H9 (cell line): ENCODE results near the gene GSG1L. TPM values are rescaled to one million over a fixed set of nuclear protein-coding genes. Genes with fewer than 3 reads are reported as not detected.
A peak's percentile ranks its signal among the peaks of the same experiment; 100 is the strongest.

Source experiments
- DNase-seq: peaks from one replicate; pipeline ENCODE4 v3.0.0-alpha.2; 2017
- H2AFZ ChIP-seq: one replicate; pipeline ENCODE4 v1.6.1; 2013; ENCODE audit warnings: mild to moderate bottlenecking, low read length, control low read depth, moderate library complexity
- H2AK5ac ChIP-seq: 2 replicates; pipeline ENCODE4 v1.6.1; 2013; ENCODE audit warnings: low read length, control low read depth, mixed read lengths; ENCODE audit not compliant: insufficient read length
- H2BK120ac ChIP-seq: one replicate; pipeline ENCODE4 v1.6.1; 2013; ENCODE audit warnings: low read depth, mild to moderate bottlenecking, low read length, control low read depth, inconsistent platforms; ENCODE audit not compliant: poor library complexity, severe bottlenecking
- H2BK12ac ChIP-seq: 2 replicates; pipeline ENCODE4 v1.6.1; 2013; ENCODE audit warnings: low read length, control low read depth, mixed read lengths, low read depth; ENCODE audit not compliant: insufficient read length
- H2BK15ac ChIP-seq: 2 replicates; pipeline ENCODE4 v1.6.1; 2013; ENCODE audit warnings: low read depth, low read length, control low read depth
- H2BK20ac ChIP-seq: one replicate; pipeline ENCODE4 v1.6.1; 2013; ENCODE audit warnings: low read depth, mild to moderate bottlenecking, low read length, control low read depth, inconsistent platforms; ENCODE audit not compliant: poor library complexity, severe bottlenecking
- H2BK5ac ChIP-seq: 2 replicates; pipeline ENCODE4 v1.6.1; 2013; ENCODE audit warnings: low read length, control low read depth, mixed read lengths; ENCODE audit not compliant: insufficient read length
- H3K14ac ChIP-seq: 2 replicates; pipeline ENCODE4 v1.6.1; 2013; ENCODE audit warnings: low read length, control low read depth; ENCODE audit not compliant: insufficient read depth
- H3K18ac ChIP-seq: 2 replicates; pipeline ENCODE4 v1.6.1; 2013; ENCODE audit warnings: low read depth, mild to moderate bottlenecking, mixed read lengths, low read length, control low read depth; ENCODE audit not compliant: insufficient read length
- H3K23ac ChIP-seq: 2 replicates; pipeline ENCODE4 v1.6.1; 2013; ENCODE audit warnings: low read length, control low read depth, mixed read lengths, low read depth; ENCODE audit not compliant: insufficient read length
- H3K23me2 ChIP-seq: 2 replicates; pipeline ENCODE4 v1.6.1; 2013; ENCODE audit warnings: low read depth, mild to moderate bottlenecking, mixed read lengths, low read length, control low read depth; ENCODE audit not compliant: insufficient read length, poor library complexity, severe bottlenecking
- H3K27ac ChIP-seq: 2 replicates; pipeline ENCODE4 v1.5.1; 2013; ENCODE audit warnings: low read length, control low read depth, mixed read lengths, low read depth; ENCODE audit not compliant: insufficient read length
- H3K27me3 ChIP-seq: 2 replicates; pipeline ENCODE4 v1.6.1; 2013; ENCODE audit warnings: low read length, control low read depth, inconsistent platforms; ENCODE audit not compliant: insufficient read depth
- H3K4ac ChIP-seq: 2 replicates; pipeline ENCODE4 v1.6.1; 2013; ENCODE audit warnings: low read depth, mild to moderate bottlenecking, control low read depth, inconsistent platforms, low read length, moderate library complexity
- H3K4me1 ChIP-seq: 2 replicates; pipeline ENCODE4 v1.6.1; 2013; ENCODE audit warnings: low read length, control low read depth, inconsistent platforms; ENCODE audit not compliant: insufficient read depth
- H3K4me2 ChIP-seq: 2 replicates; pipeline ENCODE4 v1.6.1; 2013; ENCODE audit warnings: low read length, control low read depth, mixed read lengths; ENCODE audit not compliant: insufficient read length, insufficient read depth
- H3K56ac ChIP-seq: 2 replicates; pipeline ENCODE4 v1.6.1; 2013; ENCODE audit warnings: low read depth, mild to moderate bottlenecking, mixed read lengths, low read length, control low read depth; ENCODE audit not compliant: insufficient read length
- H3K79me1 ChIP-seq: 2 replicates; pipeline ENCODE4 v1.6.1; 2013; ENCODE audit warnings: low read depth, mild to moderate bottlenecking, moderate library complexity, low read length, control low read depth, inconsistent platforms; ENCODE audit not compliant: insufficient read depth, poor library complexity, severe bottlenecking
- H3K79me2 ChIP-seq: 2 replicates; pipeline ENCODE4 v1.6.1; 2013; ENCODE audit warnings: low read length, control low read depth, inconsistent platforms; ENCODE audit not compliant: insufficient read depth
- H3K9ac ChIP-seq: 2 replicates; pipeline ENCODE4 v1.6.1; 2013; ENCODE audit warnings: low read length, control low read depth, mixed read lengths; ENCODE audit not compliant: insufficient read length; ENCODE audit errors: extremely low read depth
- H3K9me3 ChIP-seq: one replicate; pipeline ENCODE4 v1.6.1; 2013; ENCODE audit warnings: low read depth, low read length, inconsistent platforms; ENCODE audit not compliant: control insufficient read depth
- H3T11ph ChIP-seq: one replicate; pipeline ENCODE4 v1.6.1; 2013; ENCODE audit warnings: mild to moderate bottlenecking, low read length, control low read depth, inconsistent platforms
- H4K20me1 ChIP-seq: one replicate; pipeline ENCODE4 v1.6.1; 2013; ENCODE audit not compliant: control insufficient read depth, insufficient read length, insufficient read depth
- H4K5ac ChIP-seq: 2 replicates; pipeline ENCODE4 v1.6.1; 2013; ENCODE audit warnings: low read depth, mild to moderate bottlenecking, mixed read lengths, low read length, control low read depth; ENCODE audit not compliant: insufficient read length
- H4K8ac ChIP-seq: replicated peaks from 2 replicates; pipeline ENCODE4 v1.6.1; 2013; ENCODE audit warnings: low read length, control low read depth, mixed read lengths, low read depth; ENCODE audit not compliant: insufficient read length
- H4K91ac ChIP-seq: 2 replicates; pipeline ENCODE4 v1.6.1; 2013; ENCODE audit warnings: low read depth, mild to moderate bottlenecking, moderate library complexity, mixed read lengths, low read length, control low read depth; ENCODE audit not compliant: insufficient read length
- H3K27ac Mint-ChIP-seq, 3 experiments: 2 replicates in 2 of 3; 3 replicates in 1 of 3; pipeline ENCODE4 v1.8.0; 2020 to 2021; ENCODE audit warnings: mixed read lengths in 3 of 3, mild to moderate bottlenecking in 1 of 3, moderate library complexity in 1 of 3
- H3K27me3 Mint-ChIP-seq: 2 replicates; pipeline ENCODE4 v1.8.0; 2021; ENCODE audit warnings: low read depth, mild to moderate bottlenecking, moderate library complexity, mixed read lengths
- H3K36me3 Mint-ChIP-seq, 3 experiments: 2 replicates in 2 of 3; 3 replicates in 1 of 3; pipeline ENCODE4 v1.8.0; 2020 to 2021; ENCODE audit warnings: low read depth in 3 of 3, mixed read lengths in 3 of 3; ENCODE audit not compliant: insufficient read depth in 1 of 3
- H3K4me1 Mint-ChIP-seq, 2 experiments: 2 replicates each; pipeline ENCODE4 v1.8.0; 2020; ENCODE audit warnings: mixed read lengths in 2 of 2
- H3K4me3 Mint-ChIP-seq, 2 experiments: 2 replicates in 1 of 2; 3 replicates in 1 of 2; pipeline ENCODE4 v1.8.0; 2020 to 2021; ENCODE audit warnings: mild to moderate bottlenecking in 2 of 2, mixed read lengths in 2 of 2, moderate library complexity in 1 of 2
- H3K9me3 Mint-ChIP-seq, 2 experiments: 2 replicates in 1 of 2; 3 replicates in 1 of 2; pipeline ENCODE4 v1.8.0; 2020; ENCODE audit warnings: mild to moderate bottlenecking in 2 of 2, mixed read lengths in 2 of 2, moderate library complexity in 1 of 2
- CTCF ChIP-seq: fragments of 200-600 bp; sonication (generic); conservative IDR thresholded peaks from 3 replicates; pipeline ENCODE4 v1.8.0; 2021; ENCODE audit warnings: antibody characterized with exemption, mild to moderate bottlenecking
- WGBS: extraction: QIAGEN DNeasy Blood & Tissue Kit; methylation state at CpG from one replicate; pipeline ENCODE4 v1.1.7; 2013; ENCODE audit warnings: missing lambda C conversion rate, low lambda C conversion rate, mixed read lengths; ENCODE audit not compliant: insufficient read length; ENCODE audit errors: extremely low coverage; 5-methylcytosine and 5-hydroxymethylcytosine counted together
- total RNA-seq: library from RNA; stranded (reverse); gene quantifications from 2 replicates; pipeline ENCODE4 v1.2.1, GENCODE V29; 2021

GSG1L gene
- total RNA-seq, 1 experiment from 2014 or later: 0.35 TPM

GRCh38 chr16:27822996-27823395 lies 240.5 kb downstream of the GSG1L start:
- Histone ChIP-seq H3K14ac (no peak overlapping the region), H3K23me2 (no peaks in the 10 kb centered on the region), H3K27ac (no peak overlapping the region), H2BK15ac (no peak overlapping the region), H3T11ph (no peak overlapping the region), H3K4me1 (no peaks in the 10 kb centered on the region), H3K79me1 (no peaks in the 10 kb centered on the region), H3K9ac (no peak overlapping the region), H2BK5ac (no peak overlapping the region), H3K4ac (no peak overlapping the region), H2AK5ac (no peak overlapping the region), H4K20me1 (no peaks in the 10 kb centered on the region), H3K56ac (no peak overlapping the region), H4K91ac (no peak overlapping the region), H3K27me3 (no peaks in the 10 kb centered on the region), H2BK20ac (no peak overlapping the region), H2AFZ (no peak overlapping the region), H3K23ac (no peak overlapping the region), H2BK12ac (no peak overlapping the region), H3K9me3 (no peaks in the 10 kb centered on the region), H3K4me2 (no peak overlapping the region), H4K5ac (no peak overlapping the region), H4K8ac (no peak overlapping the region), H2BK120ac (no peak overlapping the region), H3K18ac (no peak overlapping the region), H3K79me2 (no peaks in the 10 kb centered on the region)
- H3K4me3 Mint-ChIP-seq: no peak overlapping the region
- WGBS: no CpG with 5 or more reads among the region's 11 CpGs
- DNase-seq: no peak
- no peak for TF ChIP-seq CTCF
- H3K27ac Mint-ChIP-seq: 0 out of 7 replicates have a peak overlapping the region, but pooled peaks of 1 of the 3 experiments have one; percentile 39
- no peaks in the 10 kb centered on the region for H3K9me3 Mint-ChIP-seq
- H3K27me3 Mint-ChIP-seq: peaks cover 6% of the 10 kb centered on the region; the same call in 1 of the 2 replicates
- H3K4me1 Mint-ChIP-seq: peaks cover 0 to 9% of the 10 kb centered on the region in 2 experiments; a peak in 2 of 4 replicates
- no peaks in the 10 kb centered on the region for H3K36me3 Mint-ChIP-seq
